ENCODE measurements around the gene GNLY.
"Not testable (repeated sequence)": the region's sequence is repeated elsewhere in the genome, so short reads cannot be mapped to it uniquely, and the experiment has no call there.

Gene GNLY

GRCh38 chr2:85665264-85665937 lies 28.8 kb upstream of the GNLY start:
- DNase-seq = no peak

GRCh38 chr2:85666016-85666415 lies 28.1 kb upstream of the GNLY start:
- DNase-seq = no peak

- DNase-seq = peak in 1 of 2 experiments; percentile 3
These were observed 27.5 kb upstream of the GNLY start for GRCh38 chr2:85666435-85667316.

GRCh38 chr2:85667561-85668008 lies 26.6 kb upstream of the GNLY start:
- no peak for DNase-seq

GRCh38 chr2:85668009-85668856 lies 25.9 kb upstream of the GNLY start, which contains the start of gene SFTPB:
Gene SFTPB, minus strand, starts transcription at chr2:85668199. Its CDS starts 16 bp downstream, at chr2:85668183.
- no peak for DNase-seq

GRCh38 chr2:85668857-85669142 lies 25.4 kb upstream of the GNLY start:
- no peak for DNase-seq

- DNase-seq = no peak
These were observed 24.6 kb upstream of the GNLY start for GRCh38 chr2:85669549-85669948.

GRCh38 chr2:85670416-85670815 lies 23.7 kb upstream of the GNLY start:
- not testable (repeated sequence) for DNase-seq

GRCh38 chr2:85672456-85672855 lies 21.7 kb upstream of the GNLY start:
- DNase-seq = no peak

GRCh38 chr2:85673716-85674375 lies 20.3 kb upstream of the GNLY start:
- DNase-seq = no peak

- DNase-seq = peak; percentile 29 to 42
These were observed 19.7 kb upstream of the GNLY start for GRCh38 chr2:85674417-85674816.

- no peak for DNase-seq
These were observed 18.7 kb upstream of the GNLY start for GRCh38 chr2:85675427-85675826.

GRCh38 chr2:85675866-85676548 lies 18.2 kb upstream of the GNLY start:
- DNase-seq = no peak

GRCh38 chr2:85678377-85678776 lies 15.8 kb upstream of the GNLY start:
- DNase-seq = no peak

GRCh38 chr2:85678794-85679672 lies 15.1 kb upstream of the GNLY start:
- DNase-seq = peak; percentile 35 to 47

GRCh38 chr2:85680707-85681371 lies 13.3 kb upstream of the GNLY start:
- no peak for DNase-seq

GRCh38 chr2:85681372-85681763 lies 12.8 kb upstream of the GNLY start:
- DNase-seq = no peak

GRCh38 chr2:85681776-85682175 lies 12.4 kb upstream of the GNLY start:
- DNase-seq = no peak

- DNase-seq = no peak
These were observed 11.8 kb upstream of the GNLY start for GRCh38 chr2:85682378-85682777.

GRCh38 chr2:85684380-85684779 lies 9.8 kb upstream of the GNLY start:
- DNase-seq = no peak

- DNase-seq = no peak
These were observed 9.4 kb upstream of the GNLY start for GRCh38 chr2:85684806-85685205.
